ENCODE results near the gene CUL7.

GRCh38 chr6:43097098-43097489 lies 43.4 kb upstream of the CUL7 start:
- TF ChIP-seq ATF2 (IDR thresholded peaks at IDR 0.05; ENCODE audit: low read length), result no peak
- TF ChIP-seq MYC (IDR thresholded peaks at IDR 0.05; ENCODE audit: insufficient read depth, insufficient read length, insufficient replicate concordance, low read length, severe bottlenecking), result no peak
- no peak for TF ChIP-seq MXI1 (IDR thresholded peaks at IDR 0.05; ENCODE audit: low read depth, low read length)
- TF ChIP-seq CTCF (IDR thresholded peaks at IDR 0.05 in 2 of 3, conservative IDR thresholded peaks at IDR 0.05 in 1 of 3; ENCODE audit: control insufficient read depth in 2 of 3, extremely low read depth in 1 of 3, insufficient read depth in 1 of 3, low read depth in 3 of 3, low read length in 3 of 3), result no peak
- TF ChIP-seq TAF1 (IDR thresholded peaks at IDR 0.05; ENCODE audit: borderline replicate concordance, low read depth, low read length), result no peak
- no peak for TF ChIP-seq POLR2AphosphoS5 (IDR thresholded peaks at IDR 0.05; ENCODE audit: low read length)
- no peak for TF ChIP-seq ELK1 (IDR thresholded peaks at IDR 0.05; ENCODE audit: low read depth, low read length)

All from GM12878 (cell line).